SK-N-SH (cell line): Measurements from ENCODE around the gene DACH1. TPM values are rescaled to one million over a fixed set of nuclear protein-coding genes. Genes with fewer than 3 reads are reported as not detected.

ENCODE experiments used
- CTCF ChIA-PET: fragments of 300-600, 350-600 bp; formaldehyde crosslinking; extraction: SDS; loops from one replicate; lab custom pipeline; 2021; lab: Yijun Ruan, JAX
- POLR2A ChIA-PET: fragments of 350-600 bp; sonication (Branson Sonifier 250); formaldehyde crosslinking; extraction: SDS; loops from one replicate; lab custom pipeline; 2020; ENCODE audit warnings: antibody characterized with exemption, inconsistent platforms; lab: Yijun Ruan, JAX
- DNase-seq: peaks from one replicate; pipeline ENCODE4 v3.0.0; 2012
- H2AFZ ChIP-seq: fragments of 200-600 bp; sonication (generic); 2 replicates; pipeline ENCODE4 v1.8.1; 2016; ENCODE audit warnings: antibody characterized with exemption, mild to moderate bottlenecking, low read depth
- H3F3A ChIP-seq: fragments of 200-600 bp; sonication (generic); replicated peaks from 2 replicates; pipeline ENCODE3; 2016; ENCODE audit warnings: antibody characterized with exemption, mild to moderate bottlenecking; ENCODE audit not compliant: insufficient read depth
- H3K27ac ChIP-seq, 2 experiments: fragments of 200-500 bp in 1 of 2; fragments of 200-600 bp in 1 of 2; sonication (Bioruptor generic) in 1 of 2; sonication (generic), shearing (Covaris generic) in 1 of 2; 2 replicates each; pipeline versions ENCODE4 v1.5.1 to v1.6.1; 2014 to 2016; ENCODE audit warnings: low read depth in 2 of 2, inconsistent platforms in 1 of 2, low read length in 1 of 2, mild to moderate bottlenecking in 1 of 2, mixed read lengths in 1 of 2
- H3K27me3 ChIP-seq: fragments of 200-600 bp; sonication (generic), shearing (Covaris generic); 2 replicates; pipeline ENCODE4 v1.6.1; 2016; ENCODE audit warnings: mixed run types; ENCODE audit not compliant: insufficient read depth
- H3K36me3 ChIP-seq, 2 experiments: fragments of 200-500 bp in 1 of 2; fragments of 200-600 bp in 1 of 2; sonication (Bioruptor generic) in 1 of 2; sonication (generic) in 1 of 2; replicated peaks in 1 of 2; 2 replicates each; pipeline versions ENCODE3 to v1.5.1; 2014 to 2016; ENCODE audit warnings: low read length in 1 of 2, mild to moderate bottlenecking in 1 of 2; ENCODE audit not compliant: insufficient read depth in 2 of 2, control insufficient read depth in 1 of 2
- H3K4me1 ChIP-seq, 2 experiments: fragments of 200-500 bp in 1 of 2; fragments of 200-600 bp in 1 of 2; sonication (Bioruptor generic) in 1 of 2; sonication (generic), shearing (Covaris generic) in 1 of 2; 2 replicates each; pipeline versions ENCODE4 v1.5.1 to v1.6.1; 2014 to 2016; ENCODE audit warnings: low read depth in 1 of 2, low read length in 1 of 2, mixed run types in 1 of 2; ENCODE audit not compliant: insufficient read depth in 2 of 2, control insufficient read depth in 1 of 2
- H3K4me2 ChIP-seq: fragments of 200-600 bp; sonication (generic), shearing (Covaris generic); 2 replicates; pipeline ENCODE4 v1.6.1; 2017; ENCODE audit warnings: mixed run types
- H3K4me3 ChIP-seq, 2 experiments: fragments of 200-500 bp in 1 of 2; fragments of 200-600 bp in 1 of 2; sonication (Bioruptor generic) in 1 of 2; sonication (generic), shearing (Covaris generic) in 1 of 2; 2 replicates each; pipeline versions ENCODE4 v1.5.1 to v1.8.1; 2014 to 2016; ENCODE audit warnings: low read depth in 2 of 2, inconsistent platforms in 1 of 2, low read length in 1 of 2, mild to moderate bottlenecking in 1 of 2, mixed read lengths in 1 of 2, moderate library complexity in 1 of 2
- H3K79me2 ChIP-seq: fragments of 200-600 bp; sonication (generic); 2 replicates; pipeline ENCODE4 v1.8.1; 2017; ENCODE audit warnings: mild to moderate bottlenecking; ENCODE audit not compliant: insufficient read depth
- H3K9ac ChIP-seq: fragments of 200-600 bp; sonication (generic); 2 replicates; pipeline ENCODE4 v1.6.1; 2017; ENCODE audit warnings: mixed run types
- H3K9me2 ChIP-seq: fragments of 200-600 bp; sonication (generic); 2 replicates; pipeline ENCODE4 v1.6.1; 2017; ENCODE audit warnings: mixed run types
- H3K9me3 ChIP-seq: fragments of 200-600 bp; sonication (generic); 2 replicates; pipeline ENCODE4 v1.6.1; 2017; ENCODE audit warnings: mixed run types, mild to moderate bottlenecking, moderate library complexity
- H4K20me1 ChIP-seq: fragments of 200-600 bp; sonication (generic); 2 replicates; pipeline ENCODE4 v1.6.1; 2017; ENCODE audit warnings: mild to moderate bottlenecking, mixed run types; ENCODE audit not compliant: insufficient read depth
- CHD2 ChIP-seq: fragments of 150-350 bp; IDR thresholded peaks from 2 replicates; pipeline ENCODE4 v1.6.1; 2018; ENCODE audit warnings: low read length; ENCODE audit not compliant: partially characterized antibody
- MAX ChIP-seq: IDR thresholded peaks from 2 replicates; pipeline ENCODE4 v1.4.0; 2012; ENCODE audit warnings: low read depth
- MXI1 ChIP-seq: IDR thresholded peaks from 2 replicates; pipeline ENCODE4 v1.6.1; 2012; ENCODE audit warnings: mild to moderate bottlenecking, low read depth, low read length, improper control_type of control experiment
- NRF1 ChIP-seq: IDR thresholded peaks from 2 replicates; pipeline ENCODE4 v1.6.1; 2012; ENCODE audit warnings: low read depth, mild to moderate bottlenecking, low read length
- PBX3 ChIP-seq: IDR thresholded peaks from 2 replicates; pipeline ENCODE4; 2012
- RAD21 ChIP-seq: IDR thresholded peaks from 2 replicates; pipeline ENCODE4 v1.6.1; 2012; ENCODE audit warnings: mild to moderate bottlenecking, low read length
- RFX5 ChIP-seq: IDR thresholded peaks from 2 replicates; pipeline ENCODE4 v1.6.1; 2012; ENCODE audit warnings: mild to moderate bottlenecking, improper control_type of control experiment, low read length
- RXRA ChIP-seq: IDR thresholded peaks from 2 replicates; pipeline ENCODE4 v1.4.0; 2012; ENCODE audit warnings: low read depth, mild to moderate bottlenecking, borderline replicate concordance
- SIN3A ChIP-seq: IDR thresholded peaks from 2 replicates; pipeline ENCODE4 v1.6.1; 2012; ENCODE audit warnings: low read depth, mild to moderate bottlenecking, low read length, moderate library complexity, borderline replicate concordance
- TAF1 ChIP-seq: IDR thresholded peaks from 2 replicates; pipeline ENCODE4 v1.6.1; 2012; ENCODE audit warnings: low read depth, mild to moderate bottlenecking, low read length, moderate library complexity, borderline replicate concordance
- TCF12 ChIP-seq: IDR thresholded peaks from 2 replicates; pipeline ENCODE4 v1.4.0; 2012
- TEAD4 ChIP-seq: IDR thresholded peaks from 2 replicates; pipeline ENCODE4 v1.4.0; 2012; ENCODE audit warnings: mild to moderate bottlenecking, borderline replicate concordance; ENCODE audit not compliant: insufficient read depth
- WGBS: methylation state at CpG from one replicate; pipeline ENCODE4 v1.1.6; 2017; ENCODE audit warnings: low lambda C conversion rate; 5-methylcytosine and 5-hydroxymethylcytosine counted together
- polyA plus RNA-seq, 3 experiments: library from polyadenylated mRNA; depleted of rRNA; stranded (reverse); fragments of >200 nt; gene quantifications; 2 replicates each; pipeline ENCODE4 v1.2.3, GENCODE V29; 2012
- TF ChIP-seq, protein P1 (sequence below): fragments of 150-350 bp; IDR thresholded peaks from 2 replicates; pipeline ENCODE4 v1.6.1; 2016; ENCODE audit warnings: mild to moderate bottlenecking, low read depth, low read length

Gene DACH1
- polyA plus RNA-seq, 1 of the 3 experiments (the other 2 are of a cell fraction): 0.21 TPM

DNA sequence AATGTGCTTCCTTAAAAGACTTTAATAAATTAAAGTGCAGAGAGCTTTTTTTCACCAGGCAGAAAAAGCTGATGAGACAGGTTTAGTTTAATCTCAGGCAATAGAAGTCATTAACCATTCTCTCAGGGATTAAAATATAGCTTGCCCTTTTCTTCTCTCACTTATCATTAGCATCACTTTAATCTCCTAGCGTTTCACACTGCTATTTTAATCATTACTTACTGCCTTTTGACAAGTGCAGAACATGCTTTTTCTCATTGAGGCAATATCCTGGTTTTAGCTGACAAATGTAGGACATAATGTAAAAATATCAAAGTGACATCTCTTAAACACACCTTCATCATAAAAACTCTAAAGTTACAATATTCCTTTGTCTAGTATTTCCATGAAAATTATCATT, 94.6 kb downstream of the DACH1 start (continued):
- TF ChIP-seq RAD21: no peak
- TF ChIP-seq SIN3A: no peak
- no peak for TF ChIP-seq CHD2
- no peak for TF ChIP-seq MAX
- TF ChIP-seq MXI1: no peak

- no peaks in the 10 kb centered on the region for H3F3A ChIP-seq
- no peaks in the 10 kb centered on the region for H3K9me3 ChIP-seq
- H3K36me3 ChIP-seq: no peaks in the 10 kb centered on the region
- H3K4me1 ChIP-seq: peaks cover 0 to 3% of the 10 kb centered on the region in 2 experiments; a peak in 1 of 4 replicates
- no peaks in the 10 kb centered on the region for H4K20me1 ChIP-seq
- WGBS: 90% methylated on average over 2 of the region's 2 CpGs
- no peak overlapping the region for H2AFZ ChIP-seq
- H3K9me2 ChIP-seq: no peaks in the 10 kb centered on the region
- ChIA-PET CTCF (interaction anchor here (1.4 kb wide), 1 partner anchor 142 kb away, joined by 3 read pairs; no protein-coding TSS in a partner anchor), POLR2A (no interaction called here)
- no peak overlapping the region for H3K4me3 ChIP-seq
- H3K27me3 ChIP-seq: no peaks in the 10 kb centered on the region
- H3K27ac ChIP-seq: no peak overlapping the region
- TF ChIP-seq NRF1: no peak
- no peak for TF ChIP-seq RAD21
- no peak overlapping the region for H3K9ac ChIP-seq
- H3K79me2 ChIP-seq: no peaks in the 10 kb centered on the region
- H3K4me2 ChIP-seq: no peak overlapping the region
- no peak for DNase-seq
Measured at GRCh38 chr13:71771144-71771543, 95.9 kb downstream of the DACH1 start.

DNA sequence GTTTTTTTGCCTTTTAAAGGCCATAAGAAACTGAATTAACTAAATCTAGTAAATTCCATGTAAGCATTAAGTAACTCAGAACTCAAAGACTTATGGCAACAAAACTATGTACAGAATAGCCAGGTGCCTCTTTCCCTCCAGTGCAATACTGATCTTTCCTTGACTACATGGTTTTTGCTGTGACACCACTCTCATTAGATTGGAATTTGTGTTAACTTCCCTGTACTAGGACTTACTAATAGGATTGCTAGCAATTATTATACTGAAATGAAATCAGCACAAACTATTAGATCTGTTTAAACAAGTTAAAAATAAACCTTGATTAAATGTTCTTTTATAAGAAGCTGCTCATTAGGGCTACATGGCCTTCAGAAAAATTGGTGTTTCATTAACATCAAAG, 96.3 kb downstream of the DACH1 start:
- Histone ChIP-seq H3K9me2 (no peaks in the 10 kb centered on the region), H3K9ac (no peak overlapping the region), H3K79me2 (no peaks in the 10 kb centered on the region), H3K4me3 (no peak overlapping the region), H3K27ac (no peak overlapping the region), H3K27me3 (no peaks in the 10 kb centered on the region), H3K36me3 (no peaks in the 10 kb centered on the region), H3F3A (no peaks in the 10 kb centered on the region), H3K4me1 (peaks cover 0 to 3% of the 10 kb centered on the region in 2 experiments; a peak in 1 of 4 replicates), H4K20me1 (no peaks in the 10 kb centered on the region), H3K4me2 (no peak overlapping the region), H3K9me3 (no peaks in the 10 kb centered on the region), H2AFZ (no peak overlapping the region)
- no peak for DNase-seq
- CTCF ChIA-PET: interaction anchor here (1.4 kb wide), 1 partner anchor 142 kb away, joined by 3 read pairs; no protein-coding TSS in a partner anchor
- TF ChIP-seq TAF1: no peak
- POLR2A ChIA-PET: no interaction called here

DNA sequence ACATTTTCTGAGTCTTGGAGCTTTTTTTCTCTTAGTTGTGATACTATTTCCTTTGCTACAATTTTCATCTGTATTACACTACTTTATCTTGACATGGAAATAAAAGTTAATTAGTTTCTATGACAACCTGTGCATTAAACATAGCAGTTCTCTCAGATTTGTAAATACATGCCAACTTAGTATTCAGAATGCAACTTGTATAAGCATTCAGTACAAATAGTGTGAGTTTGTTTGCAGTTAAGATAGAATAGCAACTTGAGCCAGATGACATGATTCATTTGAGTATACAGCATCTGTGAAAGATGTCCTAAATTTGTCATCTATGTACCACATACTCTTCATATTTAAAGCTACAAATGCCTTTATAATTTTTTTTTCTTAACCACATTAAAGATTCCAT, 98.1 kb downstream of the DACH1 start:
- Histone ChIP-seq H3K4me3 (no peak overlapping the region), H3F3A (no peaks in the 10 kb centered on the region), H3K27me3 (no peaks in the 10 kb centered on the region), H3K4me1 (peaks cover 0 to 3% of the 10 kb centered on the region in 2 experiments; a peak in 1 of 4 replicates), H3K79me2 (no peaks in the 10 kb centered on the region), H3K4me2 (no peak overlapping the region), H2AFZ (no peak overlapping the region), H3K9ac (no peak overlapping the region), H3K9me2 (no peaks in the 10 kb centered on the region), H4K20me1 (no peaks in the 10 kb centered on the region), H3K27ac (no peak overlapping the region), H3K36me3 (no peaks in the 10 kb centered on the region), H3K9me3 (no peaks in the 10 kb centered on the region)
- DNase-seq: no peak
- ChIA-PET POLR2A (no interaction called here), CTCF (interaction anchor here (0.7 kb wide), 1 partner anchor 98 kb away, joined by 3 read pairs; the partner anchor contains the start of gene DACH1)
- TF ChIP-seq RFX5: no peak
- no peak for TF ChIP-seq TEAD4
- no peak for TF ChIP-seq PBX3
- no peak for TF ChIP-seq TCF12
- TF ChIP-seq, protein P1, sequence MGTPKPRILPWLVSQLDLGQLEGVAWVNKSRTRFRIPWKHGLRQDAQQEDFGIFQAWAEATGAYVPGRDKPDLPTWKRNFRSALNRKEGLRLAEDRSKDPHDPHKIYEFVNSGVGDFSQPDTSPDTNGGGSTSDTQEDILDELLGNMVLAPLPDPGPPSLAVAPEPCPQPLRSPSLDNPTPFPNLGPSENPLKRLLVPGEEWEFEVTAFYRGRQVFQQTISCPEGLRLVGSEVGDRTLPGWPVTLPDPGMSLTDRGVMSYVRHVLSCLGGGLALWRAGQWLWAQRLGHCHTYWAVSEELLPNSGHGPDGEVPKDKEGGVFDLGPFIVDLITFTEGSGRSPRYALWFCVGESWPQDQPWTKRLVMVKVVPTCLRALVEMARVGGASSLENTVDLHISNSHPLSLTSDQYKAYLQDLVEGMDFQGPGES: no peak
- no peak for TF ChIP-seq RXRA
- TF ChIP-seq MXI1: no peak
- TF ChIP-seq RAD21: no peak
